Measurements from ENCODE around the gene TMPRSS9.

DNA sequence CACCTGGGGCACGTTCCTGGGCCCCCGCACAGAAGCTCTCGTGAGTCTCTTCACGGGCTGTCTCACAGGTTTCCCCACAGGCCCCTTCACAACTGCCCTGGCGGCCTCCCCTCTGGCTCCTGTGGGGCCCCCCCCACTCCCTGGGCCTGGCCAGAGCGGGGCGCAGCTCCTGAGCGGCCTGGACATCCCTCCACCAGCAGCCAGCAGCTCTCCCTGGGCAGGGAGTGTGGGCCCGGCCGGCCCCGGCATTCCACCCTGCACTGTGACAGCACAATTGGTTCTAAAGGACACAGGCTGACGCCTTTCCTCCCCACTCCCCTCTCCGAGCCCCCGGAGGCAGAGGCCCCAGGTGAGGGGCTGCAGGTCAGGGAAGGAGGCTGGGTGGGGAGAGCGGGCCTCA, 76.9 kb downstream of the TMPRSS9 start:
- TF ChIP-seq, protein P1, sequence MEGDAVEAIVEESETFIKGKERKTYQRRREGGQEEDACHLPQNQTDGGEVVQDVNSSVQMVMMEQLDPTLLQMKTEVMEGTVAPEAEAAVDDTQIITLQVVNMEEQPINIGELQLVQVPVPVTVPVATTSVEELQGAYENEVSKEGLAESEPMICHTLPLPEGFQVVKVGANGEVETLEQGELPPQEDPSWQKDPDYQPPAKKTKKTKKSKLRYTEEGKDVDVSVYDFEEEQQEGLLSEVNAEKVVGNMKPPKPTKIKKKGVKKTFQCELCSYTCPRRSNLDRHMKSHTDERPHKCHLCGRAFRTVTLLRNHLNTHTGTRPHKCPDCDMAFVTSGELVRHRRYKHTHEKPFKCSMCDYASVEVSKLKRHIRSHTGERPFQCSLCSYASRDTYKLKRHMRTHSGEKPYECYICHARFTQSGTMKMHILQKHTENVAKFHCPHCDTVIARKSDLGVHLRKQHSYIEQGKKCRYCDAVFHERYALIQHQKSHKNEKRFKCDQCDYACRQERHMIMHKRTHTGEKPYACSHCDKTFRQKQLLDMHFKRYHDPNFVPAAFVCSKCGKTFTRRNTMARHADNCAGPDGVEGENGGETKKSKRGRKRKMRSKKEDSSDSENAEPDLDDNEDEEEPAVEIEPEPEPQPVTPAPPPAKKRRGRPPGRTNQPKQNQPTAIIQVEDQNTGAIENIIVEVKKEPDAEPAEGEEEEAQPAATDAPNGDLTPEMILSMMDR (optimal IDR thresholded peaks at IDR 0.05 in 1 of 3, IDR thresholded peaks at IDR 0.05 in 1 of 3, conservative IDR thresholded peaks at IDR 0.05 in 1 of 3; ENCODE audit: extremely low read depth in 1 of 3, insufficient read depth in 2 of 3, low read length in 3 of 3): no peak
- no peak for TF ChIP-seq EZH2 (IDR thresholded peaks at IDR 0.05; ENCODE audit: low read length)
